GM23338 (cell line): ENCODE data around the gene PNPLA3. TPM values are rescaled to one million over a fixed set of nuclear protein-coding genes. Genes with fewer than 3 reads are reported as not detected.

Source experiments
- ATAC-seq: fragments of 200-7000 bp; cut with Tn5 transposase; 3 replicates; pipeline ENCODE4 v1.9.1; 2020
- DNase-seq: peaks from one replicate; pipeline ENCODE4 v3.0.0-alpha.2; 2015; ENCODE audit warnings: low spot score
- H2AFZ ChIP-seq: fragments of 200-600 bp; sonication (generic); 2 replicates; pipeline ENCODE4 v1.8.0; 2016; ENCODE audit warnings: antibody characterized with exemption, mild to moderate bottlenecking, moderate library complexity
- H3F3A ChIP-seq: fragments of 200-600 bp; sonication (generic); replicated peaks from 2 replicates; pipeline ENCODE4 v1.8.0; 2017; ENCODE audit warnings: antibody characterized with exemption, mixed run types, low read depth
- H3K27ac ChIP-seq: fragments of 200-600 bp; sonication (generic); 2 replicates; pipeline ENCODE4 v1.6.1; 2016; ENCODE audit warnings: low read depth
- H3K27me3 ChIP-seq: fragments of 200-600 bp; sonication (generic); 2 replicates; pipeline ENCODE4 v1.8.0; 2016; ENCODE audit warnings: mild to moderate bottlenecking, mixed run types, moderate library complexity; ENCODE audit not compliant: insufficient read depth
- H3K36me3 ChIP-seq: fragments of 200-600 bp; sonication (generic); 2 replicates; pipeline ENCODE4 v1.8.0; 2016; ENCODE audit warnings: mild to moderate bottlenecking; ENCODE audit not compliant: insufficient read depth
- H3K4me1 ChIP-seq: fragments of 200-600 bp; sonication (generic); 2 replicates; pipeline ENCODE4 v1.8.0; 2016; ENCODE audit warnings: mild to moderate bottlenecking, moderate library complexity; ENCODE audit not compliant: insufficient read depth
- H3K4me2 ChIP-seq: fragments of 200-600 bp; sonication (generic); 2 replicates; pipeline ENCODE4 v1.7.1; 2017; ENCODE audit warnings: mixed run types
- H3K4me3 ChIP-seq: fragments of 200-600 bp; sonication (generic); 2 replicates; pipeline ENCODE4 v1.6.1; 2016; ENCODE audit warnings: mixed run types
- H3K79me2 ChIP-seq: fragments of 200-600 bp; sonication (generic); replicated peaks from 2 replicates; pipeline ENCODE4 v1.8.0; 2017; ENCODE audit warnings: mild to moderate bottlenecking; ENCODE audit not compliant: insufficient read depth
- H3K9me2 ChIP-seq: fragments of 200-600 bp; sonication (generic); 2 replicates; pipeline ENCODE4 v1.8.0; 2017; ENCODE audit not compliant: insufficient read depth
- H4K20me1 ChIP-seq: fragments of 200-600 bp; sonication (generic); replicated peaks from 2 replicates; pipeline ENCODE4 v1.8.0; 2017; ENCODE audit warnings: mild to moderate bottlenecking; ENCODE audit not compliant: insufficient read depth
- H3K27ac Mint-ChIP-seq: 2 replicates; pipeline ENCODE4 v1.8.0; 2020; ENCODE audit warnings: inconsistent platforms, mild to moderate bottlenecking, moderate library complexity, mixed read lengths
- H3K27me3 Mint-ChIP-seq: 3 replicates; pipeline ENCODE4 v1.8.0; 2022; ENCODE audit warnings: low read depth, mild to moderate bottlenecking, moderate library complexity, mixed read lengths, inconsistent platforms; ENCODE audit not compliant: insufficient read depth, poor library complexity
- H3K36me3 Mint-ChIP-seq: 3 replicates; pipeline ENCODE4 v1.8.0; 2021; ENCODE audit warnings: low read depth, mild to moderate bottlenecking, inconsistent platforms, moderate library complexity, mixed read lengths
- H3K4me1 Mint-ChIP-seq: 3 replicates; pipeline ENCODE4 v1.8.0; 2020; ENCODE audit warnings: mild to moderate bottlenecking, inconsistent platforms, mixed read lengths
- H3K4me3 Mint-ChIP-seq: 3 replicates; pipeline ENCODE4 v1.8.0; 2021; ENCODE audit warnings: moderate library complexity, mild to moderate bottlenecking, inconsistent platforms, mixed read lengths
- H3K9me3 Mint-ChIP-seq: 3 replicates; pipeline ENCODE4 v1.8.0; 2020; ENCODE audit warnings: moderate library complexity, mild to moderate bottlenecking, inconsistent platforms, mixed read lengths
- EZH2 ChIP-seq: fragments of 200-600 bp; sonication (generic); IDR thresholded peaks from one replicate; pipeline ENCODE4 v1.8.0; 2017; ENCODE audit warnings: antibody characterized with exemption, mild to moderate bottlenecking, low read depth; ENCODE audit not compliant: unreplicated experiment
- EZH2phosphoT487 ChIP-seq: fragments of 200-600 bp; sonication (generic); IDR thresholded peaks from one replicate; pipeline ENCODE4 v1.8.1; 2018; ENCODE audit warnings: antibody characterized with exemption; ENCODE audit not compliant: unreplicated experiment
- JUNB ChIP-seq: IDR thresholded peaks from one replicate; pipeline ENCODE4 v1.6.1; 2016; ENCODE audit warnings: antibody characterized with exemption; ENCODE audit not compliant: unreplicated experiment
- NANOG ChIP-seq: IDR thresholded peaks from 2 replicates; pipeline ENCODE4 v1.6.1; 2016; ENCODE audit warnings: antibody characterized with exemption, borderline replicate concordance
- POLR2AphosphoS5 ChIP-seq: IDR thresholded peaks from 2 replicates; pipeline ENCODE4 v1.6.1; 2016; ENCODE audit warnings: antibody characterized with exemption, low read depth
- ZNF114 ChIP-seq: fragments of 250-450 bp; sonication (Bioruptor Pico); IDR thresholded peaks from 2 replicates; pipeline ENCODE4 v1.5.0; 2020; ENCODE audit warnings: mild to moderate bottlenecking, moderate library complexity
- ZNF331 ChIP-seq: fragments of 250-450 bp; sonication (Bioruptor Pico); IDR thresholded peaks from 2 replicates; pipeline ENCODE4 v1.5.0; 2020; ENCODE audit warnings: low read depth, mild to moderate bottlenecking, moderate library complexity
- polyA plus RNA-seq: library from polyadenylated mRNA; unstranded; fragments of >200 nt; fragmentation: Nextera tagmentation; extraction: Ambion mirVana; gene quantifications from 2 replicates; pipeline ENCODE4 v1.2.1, GENCODE V29; 2016
- total RNA-seq: library from RNA; depleted of rRNA; stranded (reverse); fragments of >200 nt; shearing (Covaris generic); gene quantifications from 2 replicates; pipeline ENCODE4 v1.2.3, GENCODE V29; 2014
- TF ChIP-seq, protein P1 (sequence below): fragments of 250-450 bp; sonication (Bioruptor Pico); IDR thresholded peaks from 2 replicates; pipeline ENCODE4 v1.5.0; 2020; ENCODE audit warnings: mild to moderate bottlenecking, moderate library complexity
- TF ChIP-seq, protein P2 (sequence below), 2 experiments: fragments of 200-600 bp in 1 of 2; sonication (generic) in 1 of 2; conservative IDR thresholded peaks; 2 replicates each; pipeline versions ENCODE4 v1.5.1 to v1.6.1; 2016 to 2017; ENCODE audit warnings: antibody characterized with exemption in 2 of 2, low read depth in 2 of 2, mild to moderate bottlenecking in 2 of 2, moderate library complexity in 1 of 2
- TF ChIP-seq, protein P3 (sequence below): IDR thresholded peaks from 2 replicates; pipeline ENCODE4 v1.6.1; 2016; ENCODE audit warnings: antibody characterized with exemption
- TF ChIP-seq, protein P4 (sequence below): IDR thresholded peaks from one replicate; pipeline ENCODE4 v1.6.1; 2018; ENCODE audit warnings: antibody characterized with exemption; ENCODE audit not compliant: unreplicated experiment

PNPLA3 gene
- total and polyA plus RNA-seq, 2 experiments from 2014 or later, result 17.7 to 23.4 TPM

DNA sequence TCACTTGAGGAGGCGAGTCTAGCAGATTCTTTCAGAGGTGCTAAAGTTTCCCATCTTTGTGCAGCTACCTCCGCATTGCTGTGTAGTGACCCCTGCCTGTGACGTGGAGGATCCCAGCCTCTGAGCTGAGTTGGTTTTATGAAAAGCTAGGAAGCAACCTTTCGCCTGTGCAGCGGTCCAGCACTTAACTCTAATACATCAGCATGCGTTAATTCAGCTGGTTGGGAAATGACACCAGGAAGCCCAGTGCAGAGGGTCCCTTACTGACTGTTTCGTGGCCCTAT, 22.7 kb downstream of the PNPLA3 start (continued):
- TF ChIP-seq, protein P1, sequence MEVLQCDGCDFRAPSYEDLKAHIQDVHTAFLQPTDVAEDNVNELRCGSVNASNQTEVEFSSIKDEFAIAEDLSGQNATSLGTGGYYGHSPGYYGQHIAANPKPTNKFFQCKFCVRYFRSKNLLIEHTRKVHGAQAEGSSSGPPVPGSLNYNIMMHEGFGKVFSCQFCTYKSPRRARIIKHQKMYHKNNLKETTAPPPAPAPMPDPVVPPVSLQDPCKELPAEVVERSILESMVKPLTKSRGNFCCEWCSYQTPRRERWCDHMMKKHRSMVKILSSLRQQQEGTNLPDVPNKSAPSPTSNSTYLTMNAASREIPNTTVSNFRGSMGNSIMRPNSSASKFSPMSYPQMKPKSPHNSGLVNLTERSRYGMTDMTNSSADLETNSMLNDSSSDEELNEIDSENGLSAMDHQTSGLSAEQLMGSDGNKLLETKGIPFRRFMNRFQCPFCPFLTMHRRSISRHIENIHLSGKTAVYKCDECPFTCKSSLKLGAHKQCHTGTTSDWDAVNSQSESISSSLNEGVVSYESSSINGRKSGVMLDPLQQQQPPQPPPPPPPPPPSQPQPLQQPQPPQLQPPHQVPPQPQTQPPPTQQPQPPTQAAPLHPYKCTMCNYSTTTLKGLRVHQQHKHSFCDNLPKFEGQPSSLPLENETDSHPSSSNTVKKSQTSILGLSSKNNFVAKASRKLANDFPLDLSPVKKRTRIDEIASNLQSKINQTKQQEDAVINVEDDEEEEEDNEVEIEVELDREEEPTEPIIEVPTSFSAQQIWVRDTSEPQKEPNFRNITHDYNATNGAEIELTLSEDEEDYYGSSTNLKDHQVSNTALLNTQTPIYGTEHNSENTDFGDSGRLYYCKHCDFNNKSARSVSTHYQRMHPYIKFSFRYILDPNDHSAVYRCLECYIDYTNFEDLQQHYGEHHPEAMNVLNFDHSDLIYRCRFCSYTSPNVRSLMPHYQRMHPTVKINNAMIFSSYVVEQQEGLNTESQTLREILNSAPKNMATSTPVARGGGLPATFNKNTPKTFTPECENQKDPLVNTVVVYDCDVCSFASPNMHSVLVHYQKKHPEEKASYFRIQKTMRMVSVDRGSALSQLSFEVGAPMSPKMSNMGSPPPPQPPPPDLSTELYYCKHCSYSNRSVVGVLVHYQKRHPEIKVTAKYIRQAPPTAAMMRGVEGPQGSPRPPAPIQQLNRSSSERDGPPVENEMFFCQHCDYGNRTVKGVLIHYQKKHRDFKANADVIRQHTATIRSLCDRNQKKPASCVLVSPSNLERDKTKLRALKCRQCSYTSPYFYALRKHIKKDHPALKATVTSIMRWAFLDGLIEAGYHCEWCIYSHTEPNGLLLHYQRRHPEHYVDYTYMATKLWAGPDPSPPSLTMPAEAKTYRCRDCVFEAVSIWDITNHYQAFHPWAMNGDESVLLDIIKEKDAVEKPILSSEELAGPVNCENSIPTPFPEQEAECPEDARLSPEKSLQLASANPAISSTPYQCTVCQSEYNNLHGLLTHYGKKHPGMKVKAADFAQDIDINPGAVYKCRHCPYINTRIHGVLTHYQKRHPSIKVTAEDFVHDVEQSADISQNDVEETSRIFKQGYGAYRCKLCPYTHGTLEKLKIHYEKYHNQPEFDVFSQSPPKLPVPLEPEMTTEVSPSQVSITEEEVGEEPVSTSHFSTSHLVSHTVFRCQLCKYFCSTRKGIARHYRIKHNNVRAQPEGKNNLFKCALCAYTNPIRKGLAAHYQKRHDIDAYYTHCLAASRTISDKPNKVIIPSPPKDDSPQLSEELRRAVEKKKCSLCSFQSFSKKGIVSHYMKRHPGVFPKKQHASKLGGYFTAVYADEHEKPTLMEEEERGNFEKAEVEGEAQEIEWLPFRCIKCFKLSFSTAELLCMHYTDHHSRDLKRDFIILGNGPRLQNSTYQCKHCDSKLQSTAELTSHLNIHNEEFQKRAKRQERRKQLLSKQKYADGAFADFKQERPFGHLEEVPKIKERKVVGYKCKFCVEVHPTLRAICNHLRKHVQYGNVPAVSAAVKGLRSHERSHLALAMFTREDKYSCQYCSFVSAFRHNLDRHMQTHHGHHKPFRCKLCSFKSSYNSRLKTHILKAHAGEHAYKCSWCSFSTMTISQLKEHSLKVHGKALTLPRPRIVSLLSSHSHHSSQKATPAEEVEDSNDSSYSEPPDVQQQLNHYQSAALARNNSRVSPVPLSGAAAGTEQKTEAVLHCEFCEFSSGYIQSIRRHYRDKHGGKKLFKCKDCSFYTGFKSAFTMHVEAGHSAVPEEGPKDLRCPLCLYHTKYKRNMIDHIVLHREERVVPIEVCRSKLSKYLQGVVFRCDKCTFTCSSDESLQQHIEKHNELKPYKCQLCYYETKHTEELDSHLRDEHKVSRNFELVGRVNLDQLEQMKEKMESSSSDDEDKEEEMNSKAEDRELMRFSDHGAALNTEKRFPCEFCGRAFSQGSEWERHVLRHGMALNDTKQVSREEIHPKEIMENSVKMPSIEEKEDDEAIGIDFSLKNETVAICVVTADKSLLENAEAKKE (CRISPR knock-in tag), result no peak
- TF ChIP-seq, protein P2, sequence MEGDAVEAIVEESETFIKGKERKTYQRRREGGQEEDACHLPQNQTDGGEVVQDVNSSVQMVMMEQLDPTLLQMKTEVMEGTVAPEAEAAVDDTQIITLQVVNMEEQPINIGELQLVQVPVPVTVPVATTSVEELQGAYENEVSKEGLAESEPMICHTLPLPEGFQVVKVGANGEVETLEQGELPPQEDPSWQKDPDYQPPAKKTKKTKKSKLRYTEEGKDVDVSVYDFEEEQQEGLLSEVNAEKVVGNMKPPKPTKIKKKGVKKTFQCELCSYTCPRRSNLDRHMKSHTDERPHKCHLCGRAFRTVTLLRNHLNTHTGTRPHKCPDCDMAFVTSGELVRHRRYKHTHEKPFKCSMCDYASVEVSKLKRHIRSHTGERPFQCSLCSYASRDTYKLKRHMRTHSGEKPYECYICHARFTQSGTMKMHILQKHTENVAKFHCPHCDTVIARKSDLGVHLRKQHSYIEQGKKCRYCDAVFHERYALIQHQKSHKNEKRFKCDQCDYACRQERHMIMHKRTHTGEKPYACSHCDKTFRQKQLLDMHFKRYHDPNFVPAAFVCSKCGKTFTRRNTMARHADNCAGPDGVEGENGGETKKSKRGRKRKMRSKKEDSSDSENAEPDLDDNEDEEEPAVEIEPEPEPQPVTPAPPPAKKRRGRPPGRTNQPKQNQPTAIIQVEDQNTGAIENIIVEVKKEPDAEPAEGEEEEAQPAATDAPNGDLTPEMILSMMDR (conservative IDR thresholded peaks at IDR 0.05; ENCODE audit: low read depth in 2 of 2), result no peak

DNA sequence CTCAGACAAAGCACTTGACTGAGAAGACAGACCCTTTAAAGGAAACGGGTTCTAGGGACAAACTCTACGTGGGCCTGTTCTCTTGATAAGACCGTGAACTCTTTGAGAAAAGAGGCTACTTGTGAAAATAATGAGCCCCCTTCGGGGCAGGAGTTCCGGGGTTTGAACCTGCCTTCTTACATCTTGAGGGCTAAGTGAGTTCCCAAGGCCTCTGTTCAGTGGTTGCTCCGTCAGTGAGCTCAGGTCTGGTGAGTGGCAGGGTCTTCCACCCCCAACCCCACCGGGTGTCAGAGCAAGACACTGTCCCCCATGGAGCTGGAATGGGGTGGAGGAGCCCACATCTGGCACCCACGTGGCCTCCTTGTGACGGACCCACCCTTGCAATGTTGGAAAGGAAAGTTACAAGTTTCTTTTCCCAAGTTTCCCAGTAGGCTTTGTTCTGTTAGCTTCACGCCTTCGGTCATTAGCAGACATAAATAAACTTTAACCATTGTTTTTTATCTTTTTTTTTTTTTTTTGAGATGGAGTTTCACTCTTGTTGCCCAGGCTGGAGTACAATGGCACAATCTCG, 25.3 kb downstream of the PNPLA3 start:
- H3K4me3 ChIP-seq, result no peak overlapping the region
- H3K9me3 Mint-ChIP-seq, result no peaks in the 10 kb centered on the region
- H3K27ac ChIP-seq, result no peak overlapping the region
- DNase-seq (no peak), ATAC-seq (no peak)
- no peaks in the 10 kb centered on the region for H3K27me3 ChIP-seq
- 0 out of 2 replicates have a peak, but pooled peaks cover 2% of the 10 kb centered on the region for H3K36me3 ChIP-seq
- no peak overlapping the region for H3K4me3 Mint-ChIP-seq
- H3K9me2 ChIP-seq, result no peaks in the 10 kb centered on the region
- H3K36me3 Mint-ChIP-seq, result peaks cover 30% of the 10 kb centered on the region
- H3K4me1 Mint-ChIP-seq, result peaks cover 1% of the 10 kb centered on the region
- H3F3A ChIP-seq, result peaks cover under 1% of the 10 kb centered on the region; the same call in 1 of the 2 replicates
- H3K4me2 ChIP-seq, result no peak overlapping the region
- no peak overlapping the region for H2AFZ ChIP-seq
- 0 out of 2 replicates have a peak, but pooled peaks cover under 1% of the 10 kb centered on the region for H3K79me2 ChIP-seq
- peaks cover 4% of the 10 kb centered on the region for H3K27me3 Mint-ChIP-seq
- no peak overlapping the region for H3K27ac Mint-ChIP-seq
- H3K4me1 ChIP-seq, result peaks cover 6% of the 10 kb centered on the region; the same call in 1 of the 2 replicates
- no peaks in the 10 kb centered on the region; the same call in 1 of the 2 replicates for H4K20me1 ChIP-seq
- TF ChIP-seq EZH2 (no peak), EZH2phosphoT487 (no peak), NANOG (no peak), ZNF331 (no peak), JUNB (no peak), ZNF114 (CRISPR knock-in tag) (no peak), POLR2AphosphoS5 (no peak)
- TF ChIP-seq, protein P3, sequence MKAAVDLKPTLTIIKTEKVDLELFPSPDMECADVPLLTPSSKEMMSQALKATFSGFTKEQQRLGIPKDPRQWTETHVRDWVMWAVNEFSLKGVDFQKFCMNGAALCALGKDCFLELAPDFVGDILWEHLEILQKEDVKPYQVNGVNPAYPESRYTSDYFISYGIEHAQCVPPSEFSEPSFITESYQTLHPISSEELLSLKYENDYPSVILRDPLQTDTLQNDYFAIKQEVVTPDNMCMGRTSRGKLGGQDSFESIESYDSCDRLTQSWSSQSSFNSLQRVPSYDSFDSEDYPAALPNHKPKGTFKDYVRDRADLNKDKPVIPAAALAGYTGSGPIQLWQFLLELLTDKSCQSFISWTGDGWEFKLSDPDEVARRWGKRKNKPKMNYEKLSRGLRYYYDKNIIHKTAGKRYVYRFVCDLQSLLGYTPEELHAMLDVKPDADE, result no peak
- TF ChIP-seq, protein P4, sequence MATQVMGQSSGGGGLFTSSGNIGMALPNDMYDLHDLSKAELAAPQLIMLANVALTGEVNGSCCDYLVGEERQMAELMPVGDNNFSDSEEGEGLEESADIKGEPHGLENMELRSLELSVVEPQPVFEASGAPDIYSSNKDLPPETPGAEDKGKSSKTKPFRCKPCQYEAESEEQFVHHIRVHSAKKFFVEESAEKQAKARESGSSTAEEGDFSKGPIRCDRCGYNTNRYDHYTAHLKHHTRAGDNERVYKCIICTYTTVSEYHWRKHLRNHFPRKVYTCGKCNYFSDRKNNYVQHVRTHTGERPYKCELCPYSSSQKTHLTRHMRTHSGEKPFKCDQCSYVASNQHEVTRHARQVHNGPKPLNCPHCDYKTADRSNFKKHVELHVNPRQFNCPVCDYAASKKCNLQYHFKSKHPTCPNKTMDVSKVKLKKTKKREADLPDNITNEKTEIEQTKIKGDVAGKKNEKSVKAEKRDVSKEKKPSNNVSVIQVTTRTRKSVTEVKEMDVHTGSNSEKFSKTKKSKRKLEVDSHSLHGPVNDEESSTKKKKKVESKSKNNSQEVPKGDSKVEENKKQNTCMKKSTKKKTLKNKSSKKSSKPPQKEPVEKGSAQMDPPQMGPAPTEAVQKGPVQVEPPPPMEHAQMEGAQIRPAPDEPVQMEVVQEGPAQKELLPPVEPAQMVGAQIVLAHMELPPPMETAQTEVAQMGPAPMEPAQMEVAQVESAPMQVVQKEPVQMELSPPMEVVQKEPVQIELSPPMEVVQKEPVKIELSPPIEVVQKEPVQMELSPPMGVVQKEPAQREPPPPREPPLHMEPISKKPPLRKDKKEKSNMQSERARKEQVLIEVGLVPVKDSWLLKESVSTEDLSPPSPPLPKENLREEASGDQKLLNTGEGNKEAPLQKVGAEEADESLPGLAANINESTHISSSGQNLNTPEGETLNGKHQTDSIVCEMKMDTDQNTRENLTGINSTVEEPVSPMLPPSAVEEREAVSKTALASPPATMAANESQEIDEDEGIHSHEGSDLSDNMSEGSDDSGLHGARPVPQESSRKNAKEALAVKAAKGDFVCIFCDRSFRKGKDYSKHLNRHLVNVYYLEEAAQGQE, result no peak
